SK-N-SH treated with all-trans-retinoic acid at 6 μM for 48 hours (cell line): ENCODE results near the gene SCAND1.

Experiments used
- ATAC-seq: fragments of 200-7000 bp; cut with Tn5 transposase; 3 replicates; pipeline ENCODE4 v1.9.1; 2020; ENCODE audit warnings: mild to moderate bottlenecking, moderate library complexity
- ARNTL ChIP-seq: fragments of 450-650 bp; formaldehyde crosslinking; IDR thresholded peaks from 2 replicates; pipeline ENCODE4 v1.5.0; 2020; ENCODE audit warnings: low read depth, mild to moderate bottlenecking, moderate library complexity, borderline replicate concordance
- BACH2 ChIP-seq: fragments of 250-450 bp; sonication (Bioruptor Pico); IDR thresholded peaks from 2 replicates; pipeline ENCODE4 v1.9.0; 2021; ENCODE audit warnings: mild to moderate bottlenecking, borderline replicate concordance
- CREB5 ChIP-seq: fragments of 250-450 bp; sonication (Bioruptor Pico); IDR thresholded peaks from 2 replicates; pipeline ENCODE4 v1.5.1; 2020; ENCODE audit warnings: low read depth, mild to moderate bottlenecking, moderate library complexity
- CSDC2 ChIP-seq: fragments of 250-450 bp; sonication (Bioruptor Pico); IDR thresholded peaks from 2 replicates; pipeline ENCODE4 v1.5.0; 2020; ENCODE audit warnings: mild to moderate bottlenecking, moderate library complexity
- ESRRG ChIP-seq: fragments of 250-450 bp; sonication (Bioruptor Pico); IDR thresholded peaks from 2 replicates; pipeline ENCODE4 v1.6.1; 2021; ENCODE audit warnings: mild to moderate bottlenecking
- GLIS3 ChIP-seq: fragments of 250-450 bp; sonication (Bioruptor Pico); IDR thresholded peaks from 2 replicates; pipeline ENCODE4 v1.5.0; 2020; ENCODE audit warnings: mild to moderate bottlenecking, moderate library complexity
- ISL1 ChIP-seq: fragments of 250-450 bp; sonication (Bioruptor Pico); IDR thresholded peaks from 2 replicates; pipeline ENCODE4 v2.1.2; 2022; ENCODE audit warnings: mild to moderate bottlenecking, moderate library complexity
- OSR1 ChIP-seq: fragments of 250-450 bp; sonication (Bioruptor Pico); IDR thresholded peaks from 2 replicates; pipeline ENCODE4 v1.8.0; 2022; ENCODE audit warnings: moderate library complexity, mild to moderate bottlenecking, inconsistent platforms
- PPARA ChIP-seq: fragments of 250-450 bp; sonication (Bioruptor Pico); IDR thresholded peaks from 2 replicates; pipeline ENCODE4 v1.5.0; 2020; ENCODE audit warnings: mild to moderate bottlenecking, borderline replicate concordance
- RARB ChIP-seq: fragments of 250-450 bp; sonication (Bioruptor Pico); IDR thresholded peaks from 2 replicates; pipeline ENCODE4 v1.8.0; 2021; ENCODE audit warnings: mild to moderate bottlenecking, moderate library complexity
- SNAI2 ChIP-seq: fragments of 250-450 bp; sonication (Bioruptor Pico); IDR thresholded peaks from 2 replicates; pipeline ENCODE4 v1.5.0; 2020; ENCODE audit warnings: mild to moderate bottlenecking, moderate library complexity
- TCF4 ChIP-seq: fragments of 250-450 bp; sonication (Bioruptor Pico); IDR thresholded peaks from 2 replicates; pipeline ENCODE4 v1.8.0; 2021; ENCODE audit warnings: mild to moderate bottlenecking, moderate library complexity, borderline replicate concordance
- TOX ChIP-seq: fragments of 250-450 bp; sonication (Bioruptor Pico); IDR thresholded peaks from 2 replicates; pipeline ENCODE4 v1.8.0; 2021; ENCODE audit warnings: mild to moderate bottlenecking, moderate library complexity, borderline replicate concordance
- ZC3H10 ChIP-seq: fragments of 250-450 bp; sonication (Bioruptor Pico); IDR thresholded peaks from 2 replicates; pipeline ENCODE4 v1.5.1; 2021; ENCODE audit warnings: mild to moderate bottlenecking, moderate library complexity
- ZFP3 ChIP-seq: fragments of 250-450 bp; sonication (Bioruptor Pico); IDR thresholded peaks from 2 replicates; pipeline ENCODE4 v1.5.0; 2020; ENCODE audit warnings: mild to moderate bottlenecking, moderate library complexity
- ZFP30 ChIP-seq: fragments of 450-650 bp; formaldehyde crosslinking; IDR thresholded peaks from 2 replicates; pipeline ENCODE4 v1.5.0; 2022; ENCODE audit warnings: mild to moderate bottlenecking, moderate library complexity
- ZNF565 ChIP-seq: fragments of 450-650 bp; formaldehyde crosslinking; conservative IDR thresholded peaks from 2 replicates; pipeline ENCODE4 v1.5.0; 2020; ENCODE audit warnings: low read depth, mild to moderate bottlenecking, moderate library complexity
- ZNF70 ChIP-seq: fragments of 450-650 bp; formaldehyde crosslinking; IDR thresholded peaks from 2 replicates; pipeline ENCODE4 v1.5.0; 2020; ENCODE audit warnings: mild to moderate bottlenecking, moderate library complexity
- ZNF8 ChIP-seq: fragments of 450-650 bp; formaldehyde crosslinking; IDR thresholded peaks from 2 replicates; pipeline ENCODE4 v1.5.0; 2020; ENCODE audit warnings: mild to moderate bottlenecking, moderate library complexity
- TF ChIP-seq, protein P1 (sequence below): fragments of 250-450 bp; sonication (Bioruptor Pico); IDR thresholded peaks from 2 replicates; pipeline ENCODE4 v1.8.0; 2021; ENCODE audit warnings: low read depth, mild to moderate bottlenecking, moderate library complexity, borderline replicate concordance
- TF ChIP-seq, protein P2 (sequence below): fragments of 250-450 bp; sonication (Bioruptor Pico); IDR thresholded peaks from 2 replicates; pipeline ENCODE4 v1.5.0; 2020; ENCODE audit warnings: mild to moderate bottlenecking, moderate library complexity
- TF ChIP-seq, protein P3 (sequence below): fragments of 250-450 bp; sonication (Bioruptor Pico); IDR thresholded peaks from 2 replicates; pipeline ENCODE4 v1.5.1; 2021; ENCODE audit warnings: mild to moderate bottlenecking, moderate library complexity

Gene SCAND1

GRCh38 chr20:35934050-35934449 lies 20.3 kb downstream of the SCAND1 start:
- TF ChIP-seq RARB (CRISPR knock-in tag) (no peak), TCF4 (CRISPR knock-in tag) (no peak), ZFP3 (CRISPR knock-in tag) (no peak), ARNTL (no peak), OSR1 (no peak), ZNF8 (CRISPR knock-in tag) (no peak), GLIS3 (no peak), ISL1 (CRISPR knock-in tag) (no peak), ZNF70 (CRISPR knock-in tag) (no peak), ZNF565 (CRISPR knock-in tag) (no peak), CREB5 (CRISPR knock-in tag) (no peak), BACH2 (CRISPR knock-in tag) (no peak), CSDC2 (CRISPR knock-in tag) (no peak), ZC3H10 (CRISPR knock-in tag) (no peak), ESRRG (CRISPR knock-in tag) (no peak), SNAI2 (CRISPR knock-in tag) (no peak), PPARA (CRISPR knock-in tag) (no peak)
- TF ChIP-seq, protein P1, sequence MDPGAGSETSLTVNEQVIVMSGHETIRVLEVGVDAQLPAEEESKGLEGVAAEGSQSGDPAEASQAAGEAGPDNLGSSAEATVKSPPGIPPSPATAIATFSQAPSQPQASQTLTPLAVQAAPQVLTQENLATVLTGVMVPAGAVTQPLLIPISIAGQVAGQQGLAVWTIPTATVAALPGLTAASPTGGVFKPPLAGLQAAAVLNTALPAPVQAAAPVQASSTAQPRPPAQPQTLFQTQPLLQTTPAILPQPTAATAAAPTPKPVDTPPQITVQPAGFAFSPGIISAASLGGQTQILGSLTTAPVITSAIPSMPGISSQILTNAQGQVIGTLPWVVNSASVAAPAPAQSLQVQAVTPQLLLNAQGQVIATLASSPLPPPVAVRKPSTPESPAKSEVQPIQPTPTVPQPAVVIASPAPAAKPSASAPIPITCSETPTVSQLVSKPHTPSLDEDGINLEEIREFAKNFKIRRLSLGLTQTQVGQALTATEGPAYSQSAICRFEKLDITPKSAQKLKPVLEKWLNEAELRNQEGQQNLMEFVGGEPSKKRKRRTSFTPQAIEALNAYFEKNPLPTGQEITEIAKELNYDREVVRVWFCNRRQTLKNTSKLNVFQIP (CRISPR knock-in tag) = no peak
- TF ChIP-seq, protein P2, sequence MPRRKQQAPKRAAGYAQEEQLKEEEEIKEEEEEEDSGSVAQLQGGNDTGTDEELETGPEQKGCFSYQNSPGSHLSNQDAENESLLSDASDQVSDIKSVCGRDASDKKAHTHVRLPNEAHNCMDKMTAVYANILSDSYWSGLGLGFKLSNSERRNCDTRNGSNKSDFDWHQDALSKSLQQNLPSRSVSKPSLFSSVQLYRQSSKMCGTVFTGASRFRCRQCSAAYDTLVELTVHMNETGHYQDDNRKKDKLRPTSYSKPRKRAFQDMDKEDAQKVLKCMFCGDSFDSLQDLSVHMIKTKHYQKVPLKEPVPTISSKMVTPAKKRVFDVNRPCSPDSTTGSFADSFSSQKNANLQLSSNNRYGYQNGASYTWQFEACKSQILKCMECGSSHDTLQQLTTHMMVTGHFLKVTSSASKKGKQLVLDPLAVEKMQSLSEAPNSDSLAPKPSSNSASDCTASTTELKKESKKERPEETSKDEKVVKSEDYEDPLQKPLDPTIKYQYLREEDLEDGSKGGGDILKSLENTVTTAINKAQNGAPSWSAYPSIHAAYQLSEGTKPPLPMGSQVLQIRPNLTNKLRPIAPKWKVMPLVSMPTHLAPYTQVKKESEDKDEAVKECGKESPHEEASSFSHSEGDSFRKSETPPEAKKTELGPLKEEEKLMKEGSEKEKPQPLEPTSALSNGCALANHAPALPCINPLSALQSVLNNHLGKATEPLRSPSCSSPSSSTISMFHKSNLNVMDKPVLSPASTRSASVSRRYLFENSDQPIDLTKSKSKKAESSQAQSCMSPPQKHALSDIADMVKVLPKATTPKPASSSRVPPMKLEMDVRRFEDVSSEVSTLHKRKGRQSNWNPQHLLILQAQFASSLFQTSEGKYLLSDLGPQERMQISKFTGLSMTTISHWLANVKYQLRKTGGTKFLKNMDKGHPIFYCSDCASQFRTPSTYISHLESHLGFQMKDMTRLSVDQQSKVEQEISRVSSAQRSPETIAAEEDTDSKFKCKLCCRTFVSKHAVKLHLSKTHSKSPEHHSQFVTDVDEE (CRISPR knock-in tag) = no peak
- TF ChIP-seq, protein P3, sequence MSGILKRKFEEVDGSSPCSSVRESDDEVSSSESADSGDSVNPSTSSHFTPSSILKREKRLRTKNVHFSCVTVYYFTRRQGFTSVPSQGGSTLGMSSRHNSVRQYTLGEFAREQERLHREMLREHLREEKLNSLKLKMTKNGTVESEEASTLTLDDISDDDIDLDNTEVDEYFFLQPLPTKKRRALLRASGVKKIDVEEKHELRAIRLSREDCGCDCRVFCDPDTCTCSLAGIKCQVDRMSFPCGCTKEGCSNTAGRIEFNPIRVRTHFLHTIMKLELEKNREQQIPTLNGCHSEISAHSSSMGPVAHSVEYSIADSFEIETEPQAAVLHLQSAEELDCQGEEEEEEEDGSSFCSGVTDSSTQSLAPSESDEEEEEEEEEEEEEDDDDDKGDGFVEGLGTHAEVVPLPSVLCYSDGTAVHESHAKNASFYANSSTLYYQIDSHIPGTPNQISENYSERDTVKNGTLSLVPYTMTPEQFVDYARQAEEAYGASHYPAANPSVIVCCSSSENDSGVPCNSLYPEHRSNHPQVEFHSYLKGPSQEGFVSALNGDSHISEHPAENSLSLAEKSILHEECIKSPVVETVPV (CRISPR knock-in tag) = no peak

GRCh38 chr20:35929301-35929700 lies 25.0 kb downstream of the SCAND1 start:
- ATAC-seq = no peak
- TF ChIP-seq ZFP30 (CRISPR knock-in tag) = no peak
- TF ChIP-seq, all 23 proteins: peak for 0

More at GRCh38 chr20:35934050-35934449, 20.3 kb downstream of the SCAND1 start:
- no peak for ATAC-seq

GRCh38 chr20:35920523-35920922 lies 33.8 kb downstream of the SCAND1 start:
- no peak for ATAC-seq
- TF ChIP-seq ARNTL (no peak), RARB (CRISPR knock-in tag) (no peak), ZC3H10 (CRISPR knock-in tag) (no peak), CREB5 (CRISPR knock-in tag) (no peak), CSDC2 (CRISPR knock-in tag) (no peak), ZFP30 (CRISPR knock-in tag) (no peak), TCF4 (CRISPR knock-in tag) (no peak), ZNF565 (CRISPR knock-in tag) (no peak), ESRRG (CRISPR knock-in tag) (no peak), PPARA (CRISPR knock-in tag) (no peak), BACH2 (CRISPR knock-in tag) (no peak), TOX (CRISPR knock-in tag) (no peak)
- TF ChIP-seq, protein P1 (CRISPR knock-in tag) = no peak
- TF ChIP-seq, protein P2 (CRISPR knock-in tag) = no peak
- TF ChIP-seq, protein P3 (CRISPR knock-in tag) = no peak
